ENCODE results near the gene LENEP.

GRCh38 chr1:154966111-154966510 lies 27.3 kb upstream of the LENEP start:
- TF ChIP-seq CTCF (IDR thresholded peaks at IDR 0.05; ENCODE audit: insufficient read depth, low read depth, low read length) (no peak), EZH2 (IDR thresholded peaks at IDR 0.05; ENCODE audit: insufficient read depth, low read length) (no peak)
